Posterior vena cava (tissue), 2 donors: ENCODE results near the gene WNT7B. TPM values are rescaled to one million over a fixed set of nuclear protein-coding genes. Genes with fewer than 3 reads are reported as not detected.
A peak's percentile ranks its signal among the peaks of the same experiment; 100 is the strongest.

Source experiments
- DNase-seq: peaks from one replicate; pipeline ENCODE4 v3.0.0-alpha.2; 2020; ENCODE audit warnings: low spot score
- intact Hi-C, 2 donors: fragments of 100-400 bp; cut with DNase I; formaldehyde crosslinking; loops; one replicate each; pipeline versions ENCODE4 v1.14.1 to v1.14.2; 2022 to 2023
- total RNA-seq, 2 donors: library from RNA; stranded (reverse); fragmentation: NEBNext Ultra II Directional; extraction: Animal tissue kit (Norgen Biotek cat#: 25700); gene quantifications; one replicate each; pipeline ENCODE4 v1.2.1, GENCODE V29; 2021
- donor health status: DM: yes; HTN: yes; CAD: no.
- donor health status: DM: yes; HTN: yes; CAD: no.

Gene WNT7B
- total RNA-seq, 2 donors from 2014 or later = not detected

GRCh38 chr22:45998638-45999378 lies 21.8 kb upstream of the WNT7B start:
- DNase-seq = peak; percentile 66
- intact Hi-C loops = loop anchor here in 1 of 2 donors (5.0 kb wide), 1 partner anchor 313 kb away; no protein-coding TSS in a partner anchor

GRCh38 chr22:45997777-45998637 lies 21.0 kb upstream of the WNT7B start:
- DNase-seq = peak; percentile 81

GRCh38 chr22:45997077-45997776 lies 20.3 kb upstream of the WNT7B start:
- peak; percentile 98 for DNase-seq

More at GRCh38 chr22:45997777-45998637, 21.0 kb upstream of the WNT7B start:
- intact Hi-C loops = loop anchor here in 1 of 2 donors (5.0 kb wide), 1 partner anchor 314 kb away; no protein-coding TSS in a partner anchor

GRCh38 chr22:45996241-45997076 lies 19.5 kb upstream of the WNT7B start:
- intact Hi-C loops = loop anchor here in 1 of 2 donors (5.0 kb wide), 1 partner anchor 316 kb away; no protein-coding TSS in a partner anchor
- peak; percentile 94 for DNase-seq

More at GRCh38 chr22:45997077-45997776, 20.3 kb upstream of the WNT7B start:
- intact Hi-C loops = loop anchor here in 1 of 2 donors (5.0 kb wide), 1 partner anchor 315 kb away; no protein-coding TSS in a partner anchor

GRCh38 chr22:45995405-45996101 lies 18.6 kb upstream of the WNT7B start:
- intact Hi-C loops = loop anchor here in 1 of 2 donors (5.0 kb wide), 1 partner anchor 317 kb away; no protein-coding TSS in a partner anchor
- DNase-seq = peak; percentile 74

- peak; percentile 95 for DNase-seq
- intact Hi-C loops = loop anchor here (5.0 kb wide), 1 partner anchor 318 kb away; no protein-coding TSS in a partner anchor
Measured at GRCh38 chr22:45994491-45995404, 17.8 kb upstream of the WNT7B start.

- intact Hi-C loops = loop anchor here in 1 of 2 donors (5.0 kb wide), 1 partner anchor 318 kb away; no protein-coding TSS in a partner anchor
- no peak for DNase-seq
Measured at GRCh38 chr22:45993841-45994240, 16.9 kb upstream of the WNT7B start.

- DNase-seq = no peak
- intact Hi-C loops = loop anchor here in 1 of 2 donors (5.0 kb wide), 1 partner anchor 319 kb away; no protein-coding TSS in a partner anchor
Measured at GRCh38 chr22:45993143-45993692, 16.3 kb upstream of the WNT7B start.

- intact Hi-C loops = loop anchor here in 1 of 2 donors (5.0 kb wide), 1 partner anchor 320 kb away; no protein-coding TSS in a partner anchor
- DNase-seq = no peak
Measured at GRCh38 chr22:45992737-45993136, 15.8 kb upstream of the WNT7B start.

GRCh38 chr22:45991098-45991497 lies 14.1 kb upstream of the WNT7B start:
- intact Hi-C loops = loop anchor here in 1 of 2 donors (5.0 kb wide), 1 partner anchor 321 kb away; no protein-coding TSS in a partner anchor
- no peak for DNase-seq

- intact Hi-C loops = no loop called here
Measured at GRCh38 chr22:45987136-45987861, 10.3 kb upstream of the WNT7B start.

GRCh38 chr22:45984316-45984916 lies 7.5 kb upstream of the WNT7B start:
- intact Hi-C loops = no loop called here
- no peak for DNase-seq

More at GRCh38 chr22:45987136-45987861, 10.3 kb upstream of the WNT7B start:
- no peak for DNase-seq

- DNase-seq = no peak
- intact Hi-C loops = no loop called here
Measured at GRCh38 chr22:45983797-45984196, 6.8 kb upstream of the WNT7B start.

- intact Hi-C loops = no loop called here
- no peak for DNase-seq
Measured at GRCh38 chr22:45980761-45981160, 3.8 kb upstream of the WNT7B start.

GRCh38 chr22:45980268-45980570 lies 3.3 kb upstream of the WNT7B start:
- intact Hi-C loops = no loop called here
- no peak for DNase-seq
